ENCODE data around the gene PCDHB11.
"Not testable (repeated sequence)": the region's sequence is repeated elsewhere in the genome, so short reads cannot be mapped to it uniquely, and the experiment has no call there.

PCDHB11 gene

GRCh38 chr5:141199359-141200235, at the start of gene PCDHB11:
TSS of gene PCDHB11 (plus strand) at chr5:141199627. CDS start at chr5:141199775, 148 bp downstream.
- no peak for DNase-seq

- no peak for DNase-seq
Measured at GRCh38 chr5:141149812-141150211, 49.6 kb upstream of the PCDHB11 start, which contains the start of gene PCDHB6. TSS of gene PCDHB6 (plus strand) at chr5:141150057. CDS start at chr5:141150258, 201 bp downstream.

- DNase-seq = no peak
Measured at GRCh38 chr5:141150224-141150992, 49.0 kb upstream of the PCDHB11 start.

GRCh38 chr5:141150993-141151325, 48.5 kb upstream of the PCDHB11 start:
- no peak for DNase-seq

GRCh38 chr5:141151632-141152031, 47.8 kb upstream of the PCDHB11 start:
- DNase-seq = not testable (repeated sequence)

GRCh38 chr5:141152096-141152495, 47.3 kb upstream of the PCDHB11 start:
- not testable (repeated sequence) for DNase-seq

- DNase-seq = no peak
Measured at GRCh38 chr5:141155540-141156374, 43.7 kb upstream of the PCDHB11 start.

- DNase-seq = not testable (repeated sequence)
Measured at GRCh38 chr5:141157356-141157755, 42.1 kb upstream of the PCDHB11 start.

GRCh38 chr5:141157901-141158300, 41.5 kb upstream of the PCDHB11 start:
- DNase-seq = not testable (repeated sequence)

- no peak for DNase-seq
Measured at GRCh38 chr5:141172381-141173204, 26.8 kb upstream of the PCDHB11 start, which contains the start of gene PCDHB7. TSS of gene PCDHB7 (plus strand) at chr5:141172644. CDS start at chr5:141172836, 192 bp downstream.

GRCh38 chr5:141174291-141175104, 24.9 kb upstream of the PCDHB11 start:
- not testable (repeated sequence) for DNase-seq

GRCh38 chr5:141175933-141176332, 23.5 kb upstream of the PCDHB11 start:
- no peak for DNase-seq

GRCh38 chr5:141177577-141178191, 21.7 kb upstream of the PCDHB11 start, which contains the start of gene PCDHB8:
TSS of gene PCDHB8 (plus strand) at chr5:141177790. CDS start at chr5:141178035, 245 bp downstream.
- not testable (repeated sequence) for DNase-seq

- not testable (repeated sequence) for DNase-seq
Measured at GRCh38 chr5:141179371-141179770, 20.1 kb upstream of the PCDHB11 start.

GRCh38 chr5:141179876-141180275, 19.6 kb upstream of the PCDHB11 start:
- not testable (repeated sequence) for DNase-seq

- no peak for DNase-seq
Measured at GRCh38 chr5:141180313-141180712, 19.1 kb upstream of the PCDHB11 start.

GRCh38 chr5:141182248-141182647, 17.2 kb upstream of the PCDHB11 start, which contains the start of gene PCDHB16:
TSS of gene PCDHB16 (plus strand) at chr5:141182387. CDS start at chr5:141182560, 173 bp downstream.
- no peak for DNase-seq

- DNase-seq = not testable (repeated sequence)
Measured at GRCh38 chr5:141184117-141184855, 15.1 kb upstream of the PCDHB11 start.

- no peak for DNase-seq
Measured at GRCh38 chr5:141186897-141187512, 12.4 kb upstream of the PCDHB11 start, which contains the start of gene PCDHB9. TSS of gene PCDHB9 (plus strand) at chr5:141187161. CDS start at chr5:141187319, 158 bp downstream.
